NCI-H345 treated with DMSO at 0.1 percent for 48 hours (cell line): ENCODE measurements around the gene SIN3A.
A peak's percentile ranks its signal among the peaks of the same experiment; 100 is the strongest.
"Not testable (repeated sequence)": the region's sequence is repeated elsewhere in the genome, so short reads cannot be mapped to it uniquely, and the experiment has no call there.

ENCODE experiments used
- DNase-seq: peaks from one replicate; lab custom pipeline; 2025; ENCODE audit not compliant: unreplicated experiment; lab: John Stamatoyannopoulos, UW

SIN3A gene

GRCh38 chr15:75383986-75384385, 67.5 kb downstream of the SIN3A start:
- DNase-seq: not testable (repeated sequence)

DNA sequence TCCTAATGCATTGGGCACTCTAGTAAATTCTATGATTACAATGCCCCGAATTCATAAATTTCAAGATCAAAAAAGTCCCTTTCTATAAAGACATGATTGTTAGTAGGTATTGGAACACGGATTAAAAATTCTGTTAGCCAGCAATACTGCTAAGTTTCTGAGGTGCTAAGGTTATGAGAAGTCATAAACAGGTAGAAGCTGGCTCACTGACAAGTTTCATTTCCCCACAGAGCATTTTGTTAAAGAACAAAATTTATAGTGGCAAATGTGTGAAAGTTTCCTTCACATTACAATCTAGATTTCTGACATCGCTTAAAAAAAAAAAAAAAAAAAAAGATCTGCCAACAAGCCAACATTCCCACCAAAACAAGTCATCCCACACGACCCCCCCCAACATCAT, 70.7 kb downstream of the SIN3A start:
- no peak for DNase-seq

- DNase-seq: no peak
Observed at GRCh38 chr15:75371901-75372688, 79.4 kb downstream of the SIN3A start.

DNA sequence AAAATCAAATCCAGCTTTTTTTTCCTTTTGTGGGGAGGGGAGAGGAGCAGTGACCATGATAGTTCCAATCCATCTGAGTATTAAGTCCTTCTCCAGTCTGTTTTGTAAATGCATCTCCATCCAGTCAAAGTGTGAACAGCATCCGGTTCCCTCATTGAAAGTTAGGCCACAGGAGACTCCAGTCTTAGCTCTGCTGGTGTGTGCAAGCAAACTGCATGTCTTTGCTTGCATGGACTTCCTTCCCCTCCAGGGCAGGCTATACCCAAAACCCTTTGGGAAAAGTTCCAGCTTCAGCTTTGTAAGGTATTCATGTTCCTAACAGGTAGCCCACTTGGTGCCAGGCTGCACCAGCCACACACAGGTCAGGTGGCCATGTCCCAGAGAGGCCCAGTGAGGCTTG, 80.0 kb downstream of the SIN3A start:
- DNase-seq: no peak

DNA sequence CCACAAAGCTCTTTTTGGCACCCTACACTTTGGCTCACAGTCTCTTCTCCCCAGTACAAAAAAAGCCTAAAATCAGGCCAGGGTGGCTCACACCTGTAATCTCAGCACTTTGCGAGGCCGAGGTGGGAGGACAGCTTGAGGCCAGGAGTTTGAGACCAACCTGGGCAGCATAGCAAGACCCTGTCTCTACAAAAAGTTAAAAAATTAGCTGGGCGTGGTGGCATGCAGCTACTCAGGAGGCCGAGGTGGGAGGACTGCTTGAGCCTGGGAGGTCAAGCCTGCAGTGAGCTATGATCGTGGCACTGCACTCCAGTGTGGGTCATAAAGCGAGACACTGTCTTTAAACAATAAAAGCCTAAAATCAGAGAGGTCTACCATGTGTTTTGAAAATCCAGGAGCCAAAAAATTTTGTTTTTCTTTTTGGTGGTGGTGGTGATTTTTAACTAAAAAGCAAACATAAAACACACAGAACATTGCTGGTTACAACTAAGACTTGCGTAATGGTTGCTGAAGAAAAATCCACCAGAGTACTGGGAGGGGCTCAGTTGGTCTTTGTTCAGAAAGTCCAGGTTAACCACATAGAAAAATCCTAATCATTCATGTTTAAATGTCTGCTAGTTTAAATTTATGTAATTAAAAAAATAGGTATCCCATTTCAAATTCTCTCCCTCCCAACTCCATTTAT, 81.5 kb downstream of the SIN3A start:
- DNase-seq: no peak

DNA sequence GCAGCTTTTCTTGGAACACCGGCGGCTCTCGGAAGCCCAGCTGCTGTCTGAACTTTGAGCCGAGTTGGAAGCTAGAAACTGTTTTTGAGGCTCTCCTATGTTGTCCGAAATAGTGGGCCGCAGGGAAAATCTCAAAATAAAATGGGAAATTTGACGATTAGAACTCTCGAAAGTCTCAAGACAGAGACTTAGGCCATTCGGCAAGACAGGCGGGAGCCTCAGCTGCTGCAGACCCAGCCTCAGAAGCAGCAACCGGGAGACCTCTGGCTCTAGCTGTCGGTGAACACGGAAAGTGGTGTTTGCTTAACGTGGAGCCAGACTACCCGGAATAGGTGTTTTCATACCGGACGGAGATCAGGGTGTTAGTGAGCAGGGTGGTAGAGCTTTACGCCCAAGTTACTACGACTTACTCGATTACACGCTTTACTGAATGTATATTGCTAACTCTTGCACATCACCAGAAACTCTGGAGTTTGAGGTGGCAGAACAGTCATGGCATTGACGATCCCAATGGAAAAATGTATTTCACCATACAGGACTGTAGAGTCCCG, 82.7 kb downstream of the SIN3A start:
- DNase-seq: no peak

DNA sequence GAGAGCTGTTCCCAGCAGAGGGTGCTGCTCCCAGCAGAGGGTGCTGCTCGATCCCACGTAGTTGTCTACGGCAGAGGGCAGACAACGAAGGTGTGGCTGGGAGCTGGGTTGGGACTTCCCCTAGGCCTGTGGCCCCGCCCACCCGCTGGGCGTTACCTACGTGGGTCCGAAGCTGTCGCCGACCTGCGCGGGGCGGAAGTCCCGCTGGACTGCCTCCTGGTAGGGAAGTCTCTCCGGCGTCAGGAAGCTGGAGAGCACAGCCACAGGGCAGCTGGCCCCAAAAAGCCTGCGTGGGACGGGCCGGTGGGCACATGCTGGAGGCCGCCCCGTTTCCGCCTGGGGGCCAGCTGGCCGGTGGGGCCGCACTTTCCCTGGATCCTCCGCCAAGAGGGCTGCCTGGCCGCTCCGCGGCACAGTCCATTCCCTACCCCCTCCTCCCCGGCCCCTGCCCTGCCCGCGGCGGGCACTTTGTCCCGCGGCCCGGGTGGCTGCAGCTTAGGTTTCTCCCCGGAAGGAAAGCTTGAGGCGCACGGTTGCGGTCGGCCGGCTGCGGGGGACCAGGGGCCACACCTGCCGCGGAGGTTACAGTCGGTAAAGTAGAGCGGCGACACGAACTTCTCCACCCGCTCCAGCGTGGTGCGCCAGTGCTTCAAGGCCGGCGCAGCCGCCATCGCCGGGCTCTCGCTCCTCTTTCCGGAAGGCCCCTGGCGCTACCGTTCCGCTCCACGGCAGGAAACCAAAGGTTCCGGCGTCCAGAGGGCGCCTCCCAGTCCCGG, 83.4 kb downstream of the SIN3A start, which contains the start of gene MAN2C1:
Gene MAN2C1 (minus strand): TSS at position 695 of the 776 bp plus-strand sequence. CDS start 24 bp downstream, at position 671.
- DNase-seq: peak; percentile 78

DNA sequence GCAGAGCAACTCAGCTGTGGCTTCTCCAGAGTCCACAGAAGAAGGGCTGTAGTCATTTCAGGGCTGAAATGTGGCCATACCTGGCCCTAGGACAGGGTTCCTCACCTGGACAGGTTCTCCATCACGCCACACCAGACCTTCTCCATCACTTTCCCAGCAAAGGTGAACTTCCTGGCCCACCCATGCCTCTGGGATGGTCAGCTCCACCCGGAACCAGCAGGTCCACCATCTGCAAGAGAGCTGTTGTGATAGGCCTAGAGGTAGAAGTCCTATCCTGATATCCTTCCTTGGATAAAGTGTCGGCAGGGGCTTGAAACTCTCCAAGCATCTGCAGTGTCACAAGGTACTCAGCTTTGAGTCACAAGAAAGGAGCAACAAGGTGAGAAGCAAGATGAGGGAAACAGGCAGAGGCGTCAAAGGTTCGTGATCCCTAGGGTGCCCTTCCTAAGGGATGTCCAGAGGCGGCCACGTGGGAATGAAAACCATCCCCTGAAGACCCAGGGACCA, 84.0 kb downstream of the SIN3A start:
- DNase-seq: no peak

GRCh38 chr15:75367006-75367405, 84.5 kb downstream of the SIN3A start:
- DNase-seq: no peak

DNA sequence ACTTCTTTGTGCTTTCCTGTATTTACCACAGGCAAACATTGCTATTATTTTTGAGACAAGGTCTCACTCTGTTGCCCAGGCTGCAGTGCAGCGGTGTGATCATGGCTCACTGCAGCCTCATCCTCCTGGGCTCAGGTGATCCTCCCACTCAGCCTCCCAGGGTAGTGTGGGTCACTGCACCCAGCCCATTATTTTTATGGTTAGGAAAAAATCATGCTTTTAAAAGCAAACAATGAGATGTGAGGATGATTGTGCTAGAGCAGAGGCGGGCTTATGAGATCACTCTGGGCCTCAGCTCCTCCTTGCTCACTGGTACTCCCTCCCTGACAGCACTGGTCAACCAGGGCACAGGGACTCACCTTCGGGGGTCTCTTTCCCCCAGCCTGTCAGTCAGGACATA, 85.3 kb downstream of the SIN3A start:
- DNase-seq: no peak

DNA sequence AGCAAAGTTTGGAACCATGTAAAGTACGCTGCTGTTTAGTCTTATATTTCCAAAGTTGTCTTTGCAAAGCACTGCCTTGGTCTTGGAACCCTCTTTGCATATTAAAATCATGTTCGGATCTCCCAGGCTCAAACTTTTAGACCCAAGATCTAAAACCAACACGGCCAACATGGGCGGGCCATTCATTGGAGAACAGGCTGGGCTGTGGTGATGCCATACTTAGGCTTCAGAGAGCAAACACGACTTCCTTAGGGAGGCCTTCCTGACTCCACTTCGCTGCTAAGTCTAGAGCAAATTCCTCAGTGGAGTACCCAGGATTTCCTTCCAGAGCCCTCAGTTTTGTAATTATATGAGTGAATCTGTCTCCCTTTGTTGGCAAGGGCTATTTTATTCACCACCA, 86.6 kb downstream of the SIN3A start:
- no peak for DNase-seq

DNA sequence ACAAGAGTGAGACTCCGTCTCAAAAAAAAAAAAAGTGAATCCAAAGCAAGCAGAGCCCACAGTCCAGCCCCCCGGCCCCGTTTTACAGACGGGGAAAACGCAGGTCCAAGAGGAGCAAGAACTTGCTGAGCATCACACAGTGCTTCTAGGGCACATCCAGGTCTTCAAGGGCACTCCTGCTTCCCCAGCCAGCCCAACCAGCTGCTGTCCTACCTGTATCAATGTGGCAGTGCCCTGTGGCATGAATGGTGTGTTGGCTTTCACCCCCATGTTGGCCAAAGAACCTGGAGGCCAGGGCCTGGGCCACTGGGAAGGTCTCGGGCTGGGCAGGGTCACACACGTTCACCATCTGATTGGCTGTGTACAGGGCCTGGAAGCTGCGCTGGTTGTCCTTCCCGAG, 87.7 kb downstream of the SIN3A start:
- DNase-seq: no peak

- DNase-seq: no peak
Observed at GRCh38 chr15:75362642-75363249, 88.7 kb downstream of the SIN3A start.

GRCh38 chr15:75361989-75362641, 89.4 kb downstream of the SIN3A start:
- DNase-seq: no peak

GRCh38 chr15:75361361-75361988, 90.0 kb downstream of the SIN3A start:
- DNase-seq: no peak

- no peak for DNase-seq
Observed at GRCh38 chr15:75360856-75361255, 90.6 kb downstream of the SIN3A start.

DNA sequence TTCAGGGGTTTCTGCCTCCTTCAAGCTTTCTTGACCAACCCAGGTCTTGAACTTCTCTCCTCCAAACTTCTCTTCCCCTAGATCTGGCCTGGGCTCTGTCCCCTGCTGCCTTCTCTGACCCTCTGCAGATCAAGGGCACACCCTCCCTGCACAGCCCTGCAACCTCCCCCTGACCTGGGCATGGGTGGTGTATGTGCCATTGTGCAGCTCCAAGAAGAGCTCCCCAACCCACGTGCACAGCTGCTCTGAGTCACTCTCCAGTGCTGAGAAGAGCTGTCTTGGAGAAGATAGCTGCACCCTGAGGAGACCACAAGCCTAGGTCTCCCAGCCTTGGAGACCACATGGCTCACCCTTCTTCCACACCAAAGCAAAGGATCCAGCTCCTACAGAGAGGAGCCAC, 91.1 kb downstream of the SIN3A start:
- no peak for DNase-seq

DNA sequence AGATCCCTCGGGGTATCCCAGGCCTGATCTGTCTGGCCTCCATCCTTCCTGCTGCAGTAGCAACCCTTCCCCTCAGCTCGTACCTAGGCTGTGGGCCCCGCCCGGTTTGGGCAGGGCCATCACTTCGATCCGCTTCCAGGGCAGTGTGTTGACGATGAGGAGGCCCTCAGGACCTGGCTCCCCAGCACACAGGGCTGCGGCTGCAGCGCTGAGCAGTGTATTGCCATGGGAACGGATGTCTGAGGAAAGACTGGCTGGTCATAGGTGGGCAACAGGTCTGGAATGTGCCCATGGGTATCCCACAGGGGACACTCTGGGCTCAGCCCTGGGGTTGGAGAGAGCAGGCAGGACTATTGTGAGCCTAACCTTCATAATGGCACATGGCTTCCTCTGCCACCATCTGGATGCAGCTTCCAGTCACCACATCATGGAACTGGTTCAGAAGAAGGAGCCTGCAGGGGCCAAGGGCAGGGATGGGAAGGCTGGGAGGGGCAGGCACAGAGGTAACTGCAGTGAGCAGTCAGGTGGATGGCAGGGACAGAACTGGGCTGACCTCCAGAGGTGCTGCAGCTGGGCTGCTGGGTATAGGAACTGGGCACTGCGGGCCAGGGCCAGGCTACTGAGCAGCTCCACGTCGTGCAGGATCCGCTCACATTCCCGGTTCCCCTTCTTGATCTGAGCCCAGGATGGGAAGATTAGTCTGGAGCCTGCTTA, 91.8 kb downstream of the SIN3A start:
- DNase-seq: no peak
